SIG-M5 (cell line): ENCODE measurements around the gene CCHCR1.

Source experiments
- DNase-seq: peaks from one replicate; lab custom pipeline; 2025; lab: John Stamatoyannopoulos, UW

Gene CCHCR1

GRCh38 chr6:31107052-31107451 lies 50.5 kb downstream of the CCHCR1 start:
- no peak for DNase-seq

GRCh38 chr6:31103136-31103535 lies 54.5 kb downstream of the CCHCR1 start:
- DNase-seq, result no peak

- DNase-seq, result no peak
Observed at GRCh38 chr6:31098449-31098938, 59.1 kb downstream of the CCHCR1 start.

GRCh38 chr6:31096656-31097055 lies 60.9 kb downstream of the CCHCR1 start:
- no peak for DNase-seq

GRCh38 chr6:31096215-31096614 lies 61.4 kb downstream of the CCHCR1 start:
- DNase-seq, result no peak

GRCh38 chr6:31094389-31094881 lies 63.2 kb downstream of the CCHCR1 start:
- DNase-seq, result no peak

- no peak for DNase-seq
Observed at GRCh38 chr6:31092769-31093505, 64.7 kb downstream of the CCHCR1 start.
